ENCODE results near the gene TIAM1.

Gene TIAM1

GRCh38 chr21:31075848-31076247 is 268.2 kb downstream of the TIAM1 start:
- no peak for FAIRE-seq

GRCh38 chr21:31072533-31072932 is 271.5 kb downstream of the TIAM1 start:
- no peak for FAIRE-seq

Data from endometrium (tissue), 2 donors.